Kasumi-1 (cell line): ENCODE measurements around the gene RADIL.

Experiments used
- DNase-seq, 2 experiments: peaks; one replicate each; lab custom pipeline; 2025; lab: John Stamatoyannopoulos, UW

Gene RADIL

DNA sequence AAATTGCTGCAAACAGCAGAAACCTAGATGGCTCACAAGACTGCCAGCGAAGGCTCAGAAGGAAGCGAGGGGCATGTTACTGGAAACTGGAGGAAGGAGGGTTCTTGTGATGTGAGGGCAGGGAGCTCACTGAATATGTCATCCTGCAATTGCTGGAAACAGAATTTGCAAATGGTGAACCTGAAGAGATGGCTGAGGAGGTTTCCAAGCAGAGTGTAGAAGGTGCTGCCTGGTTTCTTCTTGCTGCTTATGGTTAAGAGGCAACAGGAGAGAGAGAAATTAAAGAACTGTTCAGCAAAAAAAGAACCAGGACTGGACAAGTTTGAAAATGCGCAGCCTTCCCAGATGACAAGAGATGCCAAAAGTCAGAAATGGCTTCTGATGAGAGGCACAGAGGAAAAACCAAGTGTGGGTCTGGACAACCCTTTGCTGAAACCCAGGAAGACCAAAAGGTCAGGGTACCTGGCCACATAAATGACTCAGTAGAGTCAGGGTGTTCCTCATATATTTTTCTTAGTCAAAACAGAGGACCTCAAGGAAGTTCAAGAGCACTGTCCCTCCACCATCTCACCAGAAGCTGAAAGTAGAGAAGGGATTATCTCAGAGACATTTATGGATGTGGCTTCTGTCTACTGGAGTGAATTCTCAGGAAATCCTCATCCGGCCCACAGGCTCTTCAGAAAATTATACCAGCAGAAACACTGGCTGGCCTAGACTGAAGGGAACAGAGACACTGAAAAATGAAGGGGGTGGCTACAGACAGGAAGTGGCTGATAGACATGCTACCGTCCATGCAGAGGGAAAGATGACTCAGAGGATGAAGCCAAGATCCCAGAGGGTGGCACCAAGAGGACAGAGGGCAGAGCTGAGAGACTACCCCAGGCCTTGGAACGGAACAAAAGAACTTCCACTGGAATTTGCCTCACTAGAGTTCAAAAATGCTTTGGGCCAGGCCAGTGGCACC is 31.8 kb downstream of the RADIL start:
- DNase-seq: peak; percentile 76 to 80

DNA sequence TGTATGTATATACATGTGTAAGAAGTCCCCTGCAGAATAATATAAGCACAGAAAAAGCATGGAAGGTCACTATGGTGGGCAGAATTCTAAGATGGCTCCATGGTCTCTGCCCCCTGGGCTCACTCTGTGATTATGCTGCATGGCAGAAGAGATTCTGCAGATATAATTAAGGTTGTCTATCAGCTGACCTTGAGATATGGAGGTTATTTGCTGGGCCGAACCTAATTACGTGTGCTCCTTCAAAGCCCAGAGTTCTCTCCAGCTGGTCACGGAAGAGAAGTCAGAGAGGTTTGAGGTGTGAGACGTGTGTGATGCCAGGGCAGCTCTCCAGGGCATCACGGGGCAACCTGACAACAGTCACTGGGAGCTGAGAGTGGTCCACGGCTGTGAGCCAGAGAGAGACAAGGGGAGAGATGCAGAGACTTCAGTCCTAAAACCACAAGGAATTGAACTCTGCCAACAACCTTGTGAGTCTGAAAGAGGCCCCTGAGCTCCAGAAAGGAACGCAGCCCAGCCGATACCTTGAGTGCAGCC is 33.2 kb downstream of the RADIL start:
- DNase-seq: no peak

DNA sequence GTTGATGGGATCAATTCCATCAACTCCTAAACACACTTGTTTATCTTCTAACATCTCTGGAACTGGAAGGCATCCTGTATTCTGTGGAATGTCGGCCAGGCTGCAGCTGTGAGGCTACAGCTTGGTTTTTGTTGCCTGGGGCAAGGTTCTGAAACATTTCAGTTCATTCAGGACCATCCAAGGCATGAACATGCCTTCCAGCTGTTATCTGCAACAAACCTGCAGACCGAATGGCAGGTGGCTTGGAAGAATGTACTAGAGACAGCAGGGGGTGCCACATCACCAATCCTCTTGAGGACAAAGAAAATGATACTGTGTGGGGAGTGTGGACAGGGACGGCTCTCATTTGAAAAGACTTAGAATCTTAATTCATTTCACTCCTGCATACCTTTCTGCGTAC is 34.1 kb downstream of the RADIL start:
- DNase-seq: peak; percentile 1 to 29

DNA sequence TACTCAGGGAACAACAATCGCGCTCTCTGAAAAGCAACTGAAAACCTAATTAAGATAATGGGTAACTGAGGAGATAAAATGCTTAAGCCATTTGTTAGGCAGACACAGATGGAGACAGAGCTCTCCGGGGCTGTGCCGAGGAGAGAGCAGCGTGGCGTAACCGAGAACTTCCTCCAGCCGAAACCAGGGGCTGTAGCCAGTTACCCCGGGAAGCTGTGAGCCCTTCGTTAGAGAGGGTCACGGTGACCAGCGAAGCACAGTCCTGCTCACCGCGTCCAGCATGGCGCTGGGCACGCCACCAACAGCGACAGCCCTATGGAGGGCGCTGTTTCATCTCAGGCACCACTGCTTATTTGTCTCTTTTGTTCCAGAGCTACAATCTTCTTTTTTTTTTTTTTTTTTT is 37.8 kb downstream of the RADIL start:
- DNase-seq: peak; percentile 13 to 24

DNA sequence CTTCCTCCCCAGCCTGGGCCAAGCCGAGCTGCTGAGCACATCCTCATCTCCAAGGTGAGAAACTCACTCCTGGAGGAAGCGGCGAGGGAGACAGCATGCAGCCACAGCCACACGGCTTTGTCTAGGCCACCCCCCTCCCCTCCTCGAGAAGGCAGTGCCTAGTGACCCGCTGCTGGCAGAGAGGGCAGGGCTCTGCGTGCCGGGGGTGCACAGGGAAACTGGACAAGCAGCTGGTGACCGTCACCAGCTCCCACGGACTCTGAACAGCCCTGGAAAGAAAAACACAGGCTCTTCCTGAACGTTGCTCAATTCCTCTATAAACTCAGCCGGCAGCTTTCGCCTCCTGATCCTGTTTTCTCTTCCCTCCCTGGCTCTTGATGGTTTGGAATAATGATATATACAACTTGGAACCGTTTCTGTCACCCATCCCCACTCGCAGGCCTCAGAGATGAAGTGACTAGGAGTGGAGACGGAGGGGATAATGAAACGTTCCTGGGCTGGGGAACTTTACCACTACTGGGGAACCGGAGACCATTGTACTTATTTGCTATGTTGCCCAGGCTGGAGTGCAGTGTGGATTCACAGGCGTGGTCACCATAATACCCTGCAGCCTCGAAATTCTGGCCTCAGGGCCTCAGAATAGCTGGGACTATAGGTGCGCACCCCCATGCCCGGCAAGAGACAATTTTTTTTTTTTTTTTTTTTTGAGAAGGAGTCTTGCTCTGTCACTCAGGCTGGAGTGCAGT is 41.0 kb downstream of the RADIL start:
- no peak for DNase-seq

DNA sequence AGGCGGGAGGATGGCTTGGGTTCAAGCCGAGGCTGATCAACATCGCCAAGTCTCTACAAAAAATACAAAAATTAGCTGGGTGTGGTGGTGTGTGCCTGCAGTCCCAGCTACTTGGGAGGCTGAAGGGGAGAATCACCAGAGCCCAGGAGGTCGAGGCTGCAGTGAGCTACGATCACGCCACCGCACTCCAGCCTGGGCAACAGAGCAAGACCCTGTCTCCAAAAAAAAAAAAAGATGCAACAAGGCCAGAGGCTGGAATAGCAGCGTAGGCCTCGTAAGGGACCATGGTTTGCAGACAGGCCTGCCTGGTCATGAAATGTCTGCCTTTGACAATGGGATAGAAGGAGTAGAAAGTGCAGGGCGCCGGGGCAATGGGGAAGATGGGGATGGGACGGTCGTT is 41.7 kb downstream of the RADIL start:
- no peak for DNase-seq

DNA sequence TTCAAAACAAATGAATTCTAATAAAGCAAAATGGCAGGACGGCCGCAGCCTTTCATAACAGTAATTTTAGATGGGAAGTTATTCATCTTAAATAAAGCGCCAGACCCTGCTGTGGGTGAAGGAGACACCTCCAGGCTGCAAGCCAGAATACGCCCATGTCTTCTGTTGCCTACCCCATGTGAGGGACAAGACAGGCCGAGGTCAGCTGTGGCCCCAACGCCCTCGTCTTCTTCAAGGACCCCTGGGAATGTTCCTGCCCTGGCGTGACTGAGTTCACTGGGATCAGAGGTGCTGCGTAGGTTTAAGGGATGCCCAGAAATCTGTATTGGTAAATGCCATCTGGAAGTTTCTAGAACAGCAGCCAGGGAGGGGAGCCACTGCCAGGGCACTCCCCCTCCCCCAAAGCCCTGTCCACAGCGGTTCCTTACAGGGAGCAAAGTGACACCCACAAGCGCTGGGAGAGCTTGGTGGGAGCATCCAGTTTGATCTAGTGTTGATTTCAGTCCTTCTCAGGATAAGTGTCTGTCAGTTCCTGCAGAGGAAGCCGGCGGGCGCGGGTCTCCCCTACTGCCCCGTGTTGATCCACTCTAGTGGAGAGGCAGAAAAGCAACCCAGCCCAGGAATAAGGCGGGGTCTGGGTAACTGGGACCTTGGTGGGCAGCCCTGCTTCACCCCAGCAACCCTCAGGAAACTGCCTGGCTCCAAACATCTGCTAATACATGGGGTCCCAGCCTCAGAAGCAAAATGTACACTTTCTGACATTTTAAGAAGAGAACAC is 42.3 kb downstream of the RADIL start:
- no peak for DNase-seq

DNA sequence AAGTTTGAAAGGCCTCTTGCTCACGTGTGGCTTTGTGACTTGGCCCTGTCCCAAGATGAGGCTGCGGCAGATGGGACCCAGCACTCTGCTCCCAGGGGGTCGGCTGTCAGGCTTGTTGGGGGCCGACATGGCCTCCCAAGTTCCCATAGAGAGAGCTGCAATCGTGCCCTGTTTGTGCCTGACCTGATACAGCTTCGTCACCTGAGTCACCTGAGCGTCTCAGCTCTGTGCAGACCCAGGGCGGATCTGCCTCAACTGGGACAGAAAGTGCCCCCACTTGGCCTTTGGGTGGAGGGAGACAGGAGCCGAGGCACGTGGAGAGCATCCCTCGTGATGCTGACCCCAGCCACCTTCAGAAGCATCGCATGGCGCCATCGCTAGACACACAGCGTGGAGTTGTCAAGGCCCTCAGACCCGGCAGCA is 43.4 kb downstream of the RADIL start:
- DNase-seq: no peak

DNA sequence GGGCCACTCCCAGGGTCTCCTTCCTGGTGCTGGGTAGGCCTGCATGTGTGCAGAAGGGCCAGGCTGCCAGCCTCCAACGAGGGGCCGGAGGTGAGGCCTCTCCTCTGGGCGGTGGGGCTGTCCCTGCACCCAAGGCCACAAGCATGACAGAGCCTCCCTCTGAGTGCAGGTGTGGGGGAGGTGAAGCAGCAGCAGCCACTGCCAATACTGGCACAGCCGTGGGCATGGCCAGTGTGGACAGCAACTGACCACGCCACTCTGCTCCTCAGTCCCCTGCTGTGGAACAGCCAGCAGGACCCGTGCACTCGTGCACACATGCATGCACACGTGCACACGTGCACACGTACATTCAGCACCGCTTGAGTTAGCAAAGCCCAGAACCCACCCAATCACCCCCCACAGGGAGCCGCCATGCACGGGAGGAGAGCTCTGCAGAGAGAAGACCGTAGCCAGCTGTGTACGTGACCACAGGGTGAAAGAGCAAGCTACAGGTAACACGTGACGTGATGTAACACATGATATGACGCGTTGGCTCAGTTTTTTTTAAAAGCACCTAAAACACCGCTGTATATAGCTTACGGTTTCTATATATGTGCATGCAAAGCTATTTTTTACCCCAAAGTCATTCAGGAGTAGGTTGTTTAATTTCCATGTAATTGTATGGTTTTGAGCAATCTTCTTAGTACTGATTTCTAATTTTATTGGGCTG is 44.7 kb downstream of the RADIL start:
- no peak for DNase-seq

DNA sequence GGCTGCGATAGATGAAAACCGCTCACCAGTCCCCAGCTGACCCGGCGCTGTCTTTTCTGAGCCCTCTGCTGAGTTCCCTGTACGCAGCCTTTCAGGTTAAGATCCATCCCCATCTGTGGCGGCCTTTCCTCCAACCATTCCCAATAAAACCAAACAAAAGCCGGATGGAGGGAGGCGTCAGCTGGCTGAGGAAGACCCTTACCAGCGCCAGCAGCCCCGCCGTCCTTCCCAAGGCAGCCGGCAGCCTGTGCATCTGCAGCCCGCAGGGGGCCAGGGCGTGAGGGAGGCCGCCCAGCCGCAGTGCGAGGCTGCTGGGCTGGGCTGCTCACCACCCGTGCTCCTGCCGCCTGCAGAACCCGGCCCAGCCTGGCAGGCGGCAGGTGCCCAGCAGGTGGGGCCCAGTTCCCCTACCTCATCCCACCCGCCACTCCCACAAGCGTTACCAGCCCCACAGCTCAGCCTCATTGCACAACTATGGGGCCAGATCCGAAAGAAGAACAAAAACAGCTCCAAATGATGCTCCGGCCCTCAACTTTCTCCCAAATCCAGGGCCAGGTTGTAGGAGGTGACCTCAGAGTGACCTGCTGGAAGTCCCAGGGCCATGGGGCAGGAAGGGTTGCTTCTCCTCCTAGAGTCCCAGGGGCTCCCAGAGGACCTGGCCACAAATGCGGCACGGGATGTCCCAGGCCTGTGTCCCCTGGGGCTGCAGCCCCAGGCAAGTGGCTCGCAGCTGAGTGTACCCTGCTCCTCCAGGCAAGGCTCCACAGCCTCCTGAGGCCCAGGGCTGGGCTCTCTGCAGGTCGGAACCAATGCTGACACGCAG is 45.5 kb downstream of the RADIL start:
- DNase-seq: no peak

DNA sequence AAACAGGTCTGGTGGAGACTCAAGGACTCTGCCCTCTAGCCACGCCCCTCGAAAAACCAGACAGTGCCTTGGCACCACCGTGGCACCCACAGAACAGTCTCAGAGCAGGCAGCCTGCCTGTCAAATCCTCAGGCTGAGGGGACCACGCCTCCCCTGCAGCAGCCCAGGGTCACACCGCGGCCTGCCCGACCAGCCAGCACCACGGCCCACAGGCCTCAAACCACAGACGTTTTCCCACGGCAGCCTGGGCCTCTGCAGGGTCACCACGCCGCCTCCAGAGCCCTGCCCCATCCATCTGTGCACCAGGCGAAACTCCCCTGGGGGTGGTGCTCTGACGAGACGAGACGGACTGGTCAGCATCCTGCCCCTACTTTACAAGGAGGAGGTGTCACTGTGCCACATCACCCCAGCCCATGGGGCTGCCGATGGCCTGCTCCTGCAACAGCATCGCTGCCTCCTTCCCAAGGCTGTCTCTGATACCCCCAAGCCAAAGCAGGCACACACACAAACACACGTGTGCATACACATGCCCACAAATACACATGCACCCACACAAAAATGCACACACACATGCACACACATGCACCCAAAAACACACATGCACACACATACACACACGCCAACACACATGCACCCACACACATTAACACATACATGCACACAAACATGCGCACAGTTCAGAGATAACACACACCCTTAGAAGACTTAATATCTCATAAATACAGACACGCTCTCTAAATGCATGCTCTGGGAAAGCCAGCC is 46.3 kb downstream of the RADIL start:
- no peak for DNase-seq

DNA sequence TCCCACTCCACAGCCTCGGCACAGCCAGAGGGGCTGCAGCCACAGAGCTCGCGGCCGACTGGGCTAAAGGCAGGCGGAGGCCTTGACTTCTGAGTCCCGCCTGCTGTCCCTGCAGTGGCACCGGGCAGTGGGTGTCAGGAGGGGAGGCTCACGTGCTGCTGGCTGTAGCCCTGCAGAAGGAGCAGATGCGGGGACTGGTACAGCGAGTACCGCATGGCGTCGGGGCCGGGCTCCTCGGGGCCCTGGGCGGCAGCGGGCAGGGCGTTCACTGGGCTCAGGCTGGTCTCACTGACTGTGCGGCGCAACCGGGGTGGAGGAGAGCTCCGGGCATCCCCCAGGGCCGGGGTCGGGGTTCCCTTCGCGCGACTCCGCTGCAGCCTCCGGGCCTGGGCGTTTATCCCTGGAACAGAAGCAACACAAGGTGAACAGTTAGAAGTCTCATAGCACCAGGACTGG is 47.3 kb downstream of the RADIL start:
- no peak for DNase-seq

DNA sequence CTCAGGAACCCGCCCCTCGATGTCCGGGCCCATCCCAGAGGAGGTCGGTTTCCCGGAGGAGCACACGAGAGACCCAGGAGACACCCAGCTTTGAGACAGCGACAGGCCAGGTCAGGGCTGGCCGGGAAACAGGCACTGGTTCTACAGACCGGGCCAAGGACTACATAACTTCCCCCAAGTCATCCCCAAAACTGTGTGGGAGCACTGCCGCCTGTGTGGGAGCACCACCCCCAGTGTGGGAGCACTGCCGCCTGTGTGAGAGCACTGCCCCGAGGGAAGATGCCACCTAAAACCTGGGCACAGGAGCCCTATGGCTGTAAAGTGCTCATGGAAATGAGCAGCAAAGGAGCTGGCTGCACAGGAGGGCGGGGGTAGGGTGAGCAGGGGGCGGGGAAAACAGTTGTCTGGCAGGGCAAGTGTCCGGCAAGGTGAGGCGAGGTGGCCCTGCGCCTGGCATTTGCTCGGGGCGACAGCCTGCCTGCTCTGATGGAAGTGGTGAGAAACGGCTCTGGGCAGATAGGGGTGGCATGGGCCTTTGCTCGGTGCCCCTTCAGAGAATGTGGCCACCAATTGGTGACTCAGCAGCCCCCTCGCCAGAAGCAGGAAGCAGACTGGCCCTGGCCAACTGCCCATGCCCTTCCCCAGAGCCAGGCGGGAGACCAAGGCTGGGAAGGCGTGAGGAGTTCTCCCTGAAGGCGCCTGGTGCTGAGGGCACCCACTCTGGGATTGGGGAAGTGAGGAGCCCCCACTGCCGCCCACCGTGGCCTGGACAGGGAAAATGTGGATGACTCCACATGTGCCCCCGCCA is 47.9 kb downstream of the RADIL start:
- DNase-seq: no peak

DNA sequence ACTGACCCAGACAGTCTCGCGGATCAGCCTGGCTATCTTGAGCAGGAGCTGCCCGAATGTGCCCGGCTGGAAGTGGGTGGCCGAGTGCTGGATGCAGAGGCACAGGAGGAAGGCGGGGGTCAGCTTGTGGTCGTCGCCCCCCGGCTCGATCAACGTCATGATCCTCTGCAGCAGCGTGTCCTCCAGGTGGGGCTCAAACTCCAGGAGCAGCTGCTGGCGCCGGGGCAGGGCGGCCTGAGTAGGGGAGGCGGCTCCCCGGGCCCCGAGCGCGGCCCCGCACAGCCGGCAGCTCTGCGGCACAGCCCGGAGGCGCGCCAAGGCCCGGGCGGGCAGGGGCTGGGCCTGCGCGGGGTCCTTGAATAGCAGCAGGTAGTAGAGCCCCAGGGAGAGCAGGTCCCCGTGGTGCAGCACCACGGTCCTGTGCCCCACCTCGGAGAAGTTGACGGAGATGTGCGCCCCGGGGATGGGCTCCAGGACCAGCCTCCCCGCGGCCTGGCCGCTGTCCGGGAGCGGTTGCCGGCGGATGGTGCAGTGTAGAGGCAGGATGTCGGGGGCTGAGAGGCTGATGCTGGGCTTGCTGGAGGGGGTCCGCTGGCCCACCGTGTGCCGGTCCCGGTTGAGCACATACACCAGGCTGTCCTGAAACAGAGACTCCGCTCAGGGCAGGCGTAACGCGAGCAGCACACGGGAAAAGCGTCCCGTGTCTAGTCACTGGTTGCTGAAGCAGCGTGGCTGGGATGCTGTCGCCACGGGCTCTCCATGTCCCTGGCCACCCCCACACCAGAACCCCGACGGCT is 48.7 kb downstream of the RADIL start:
- DNase-seq: no peak

DNA sequence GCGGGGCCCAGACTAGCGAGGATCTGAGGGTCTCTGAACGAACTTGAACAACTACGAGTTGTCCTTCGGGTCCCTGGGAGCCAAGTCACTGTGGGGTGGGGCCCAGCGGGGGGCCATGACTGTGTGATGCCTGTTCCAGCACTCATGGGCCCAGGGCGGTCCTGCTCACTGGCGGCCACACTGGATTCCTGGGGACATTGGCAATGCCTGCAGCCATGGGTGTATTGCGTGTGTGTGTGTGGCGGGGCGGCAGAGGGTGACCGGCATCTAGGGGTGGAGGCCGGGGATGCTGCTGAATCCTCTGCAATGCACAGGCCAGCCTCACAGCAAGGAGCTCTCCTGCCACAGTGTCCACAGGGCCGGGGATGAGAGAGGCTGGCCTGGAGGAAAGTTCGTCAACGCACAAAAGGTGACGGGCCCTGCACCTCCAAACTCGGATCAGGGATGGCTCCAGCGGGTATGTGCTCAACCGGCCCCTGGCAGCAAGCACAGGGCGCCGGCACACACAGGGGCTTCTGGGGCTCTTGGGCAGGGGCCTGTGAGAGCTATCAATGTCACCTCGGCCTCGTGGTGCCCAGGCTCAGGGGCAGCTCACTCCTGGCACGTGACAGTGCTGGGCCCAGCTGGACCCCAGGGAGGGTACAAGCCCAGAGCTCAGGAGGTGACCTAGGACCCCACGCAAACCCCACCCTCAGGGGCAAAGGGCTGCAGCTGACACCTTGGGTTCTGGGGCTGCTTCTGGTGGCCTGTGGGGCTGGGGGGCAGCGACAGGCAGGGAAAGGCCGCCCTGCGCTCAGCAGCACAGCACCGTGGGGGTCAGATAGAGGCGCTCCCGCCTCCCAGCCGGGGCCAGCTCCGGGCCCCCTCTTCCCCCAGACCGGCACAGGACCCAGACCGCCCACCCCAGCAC is 49.6 kb downstream of the RADIL start:
- DNase-seq: no peak

DNA sequence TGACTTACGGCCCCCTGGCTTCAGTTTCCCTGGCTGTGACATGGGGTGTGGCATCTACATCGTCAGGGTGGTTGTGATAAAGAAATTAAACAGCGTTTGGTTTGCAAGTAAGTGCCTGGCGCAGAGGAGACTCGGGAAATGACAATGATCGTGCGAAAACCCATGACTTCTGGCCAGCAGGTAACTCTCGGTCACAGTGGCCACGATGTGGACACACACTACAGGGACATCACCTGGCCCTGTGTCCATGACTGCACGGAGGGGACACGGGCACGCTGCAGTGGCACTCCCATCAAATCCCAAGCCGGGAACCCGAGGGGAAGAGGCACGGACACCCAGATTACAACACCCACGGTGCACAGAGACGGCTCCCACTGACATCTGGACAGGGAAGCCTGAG is 50.3 kb downstream of the RADIL start:
- DNase-seq: no peak

DNA sequence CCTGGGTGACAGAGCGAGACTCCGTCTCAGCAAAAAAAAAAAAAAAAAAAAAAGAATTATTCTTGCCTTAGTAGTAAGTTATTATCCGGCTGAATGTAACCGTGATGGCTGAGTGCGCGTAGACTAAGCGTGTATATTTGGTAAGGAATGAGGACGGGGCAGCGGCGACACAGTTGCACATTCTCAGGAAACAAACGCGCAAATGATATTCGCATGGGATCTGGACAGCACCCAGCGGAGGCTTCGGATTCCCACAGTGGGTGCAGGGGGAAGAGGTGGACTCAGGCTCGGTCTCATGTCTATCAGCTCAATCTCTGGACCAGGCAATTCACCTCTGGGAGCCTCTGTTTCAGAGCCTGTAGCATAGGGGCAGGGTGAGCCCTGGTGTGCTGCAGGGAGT is 50.8 kb downstream of the RADIL start:
- DNase-seq: no peak
